Measurements from ENCODE around the gene RALGPS1.

The RALGPS1 gene

DNA sequence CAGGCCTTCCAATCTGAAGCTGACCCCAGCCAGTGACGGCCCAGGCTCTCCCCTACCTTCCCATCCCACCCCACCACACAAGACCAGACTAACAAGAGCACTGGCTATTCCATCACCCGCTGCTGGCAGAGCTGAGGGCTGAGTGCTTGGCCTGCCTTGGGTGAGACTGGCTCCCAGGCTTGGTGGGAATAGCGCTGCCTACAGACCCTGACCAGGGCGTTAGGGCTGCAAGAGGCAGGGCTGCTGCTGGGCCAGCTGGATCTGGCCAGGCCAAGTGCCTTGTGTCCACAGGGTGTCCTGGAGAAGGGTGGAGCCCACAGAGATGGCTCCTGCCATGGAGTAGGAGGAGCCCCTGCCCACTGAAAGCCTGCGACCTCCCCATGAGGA, 239.4 kb downstream of the RALGPS1 start:
- DNase-seq (ENCODE audit: low read depth in 1 of 2, low spot score in 1 of 2) = no peak

DNA sequence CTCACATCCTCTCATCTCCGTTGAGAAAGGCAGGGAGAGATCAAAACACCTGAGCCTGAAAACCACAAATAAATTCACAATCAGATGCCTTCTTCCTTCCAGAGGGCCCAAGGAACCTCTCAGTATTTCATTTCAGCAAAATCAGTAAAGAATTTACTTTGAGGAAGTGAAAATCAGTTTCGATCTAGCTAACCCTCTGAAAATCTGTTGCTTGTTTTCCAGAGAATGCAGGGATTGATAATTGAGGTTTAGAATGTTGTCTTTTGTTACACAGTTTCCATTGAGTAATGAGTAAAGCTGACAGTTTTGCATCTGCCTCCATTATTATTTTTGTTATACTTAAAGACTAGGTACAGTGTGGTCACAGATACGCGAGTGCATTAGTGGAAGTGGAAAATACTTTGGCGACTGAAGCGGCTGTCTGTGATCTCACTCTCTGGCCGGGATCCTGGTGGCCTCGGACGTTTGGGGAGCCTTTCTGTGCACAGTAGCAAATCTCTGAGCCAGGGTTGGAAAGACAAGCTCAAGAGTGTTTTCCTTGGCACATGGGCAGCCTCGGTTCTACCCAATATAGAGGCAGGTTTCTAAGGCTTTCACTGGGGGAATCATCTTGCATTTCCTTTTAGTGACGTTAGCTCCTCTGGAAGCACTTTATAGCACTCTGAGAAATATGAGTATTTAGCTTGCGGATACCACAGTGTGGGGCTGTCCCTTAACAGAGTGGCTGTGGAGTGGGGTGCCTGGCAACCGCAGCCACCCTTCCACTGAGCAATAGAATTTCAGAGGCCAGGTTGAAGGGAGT, 240.0 kb downstream of the RALGPS1 start:
- DNase-seq (ENCODE audit: low read depth in 1 of 2, low spot score in 1 of 2) = no peak

DNA sequence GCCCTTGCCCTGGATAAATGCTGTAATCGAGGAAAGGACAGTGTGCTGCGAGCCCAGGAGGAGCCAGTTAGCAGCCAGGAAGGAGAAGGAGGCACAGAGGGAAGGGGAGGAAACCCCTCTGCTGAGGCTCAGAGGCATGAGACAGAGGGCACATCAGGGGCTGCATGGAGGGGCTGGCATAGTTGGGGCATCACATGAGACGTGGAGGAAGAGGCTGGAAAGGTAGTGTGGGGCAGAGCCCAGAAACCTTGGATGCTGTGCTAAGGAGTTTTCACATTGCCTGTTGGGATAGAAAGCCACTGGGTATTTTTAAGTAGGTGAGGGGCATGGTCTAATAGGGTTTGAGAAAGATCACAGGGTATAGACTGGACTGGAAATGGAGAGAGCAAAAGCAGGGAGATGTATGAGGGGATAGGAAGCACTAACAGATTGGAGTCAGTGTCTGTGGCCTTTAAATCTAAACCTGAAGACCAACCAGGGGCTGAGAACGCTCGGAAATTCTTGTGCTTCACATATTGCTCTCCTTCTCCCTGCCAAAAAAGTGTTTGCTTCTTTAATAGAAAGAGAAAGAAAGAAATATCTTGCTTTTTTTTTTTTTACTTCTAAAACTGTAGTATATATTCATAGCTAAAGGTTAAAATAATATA, 240.9 kb downstream of the RALGPS1 start:
- no peak for DNase-seq (ENCODE audit: low read depth in 1 of 2, low spot score in 1 of 2)

DNA sequence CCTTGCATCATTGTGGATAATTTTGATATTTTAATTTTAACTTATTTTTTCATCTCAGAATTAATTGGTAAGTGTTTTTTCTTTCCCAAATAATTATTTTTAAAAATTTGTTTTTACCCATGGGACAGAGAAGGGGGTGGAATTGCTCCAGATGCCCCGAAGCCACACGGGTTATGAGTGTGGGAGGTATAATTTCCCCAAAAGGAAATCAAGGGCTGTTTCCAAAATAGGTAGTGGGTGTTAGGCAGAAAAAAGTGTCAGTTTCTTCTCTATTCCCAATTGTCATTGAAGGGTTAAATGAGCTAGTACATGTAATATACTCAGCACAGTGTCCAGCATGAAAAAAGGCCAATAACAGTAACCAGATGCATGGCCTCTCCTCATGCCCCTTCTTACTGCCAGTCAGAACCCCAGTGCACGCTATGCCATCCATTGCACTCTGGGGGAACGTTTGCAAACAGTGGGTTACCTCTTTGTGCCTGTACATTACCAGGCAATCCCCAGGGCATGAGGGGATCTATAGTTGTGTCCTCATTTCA, 244.3 kb downstream of the RALGPS1 start:
- DNase-seq (ENCODE audit: low read depth in 1 of 2, low spot score in 1 of 2) = no peak

DNA sequence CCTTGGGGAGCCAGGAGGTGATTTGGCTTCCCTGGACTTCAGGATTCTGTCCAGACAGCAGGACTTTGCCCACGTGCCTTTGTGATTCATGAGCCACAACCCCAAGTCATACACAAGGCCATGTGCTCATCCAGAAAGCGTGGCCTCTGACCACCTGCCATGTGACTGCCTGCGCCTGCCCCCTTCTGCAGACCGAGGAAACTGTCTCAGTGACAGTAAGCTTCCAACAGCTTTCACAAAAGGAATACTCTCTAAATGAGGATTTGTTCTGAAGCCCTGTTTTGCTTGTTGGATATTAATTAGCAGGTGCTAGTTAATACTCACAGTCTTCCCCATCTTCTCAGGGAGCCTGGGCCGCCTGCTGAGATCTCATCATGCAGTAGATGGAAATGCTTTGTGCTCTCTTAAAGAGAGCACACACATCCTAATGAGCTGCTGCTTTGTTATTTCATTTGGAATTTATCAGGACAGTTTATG, 244.8 kb downstream of the RALGPS1 start:
- DNase-seq (ENCODE audit: low read depth in 1 of 2, low spot score in 1 of 2) = no peak

DNA sequence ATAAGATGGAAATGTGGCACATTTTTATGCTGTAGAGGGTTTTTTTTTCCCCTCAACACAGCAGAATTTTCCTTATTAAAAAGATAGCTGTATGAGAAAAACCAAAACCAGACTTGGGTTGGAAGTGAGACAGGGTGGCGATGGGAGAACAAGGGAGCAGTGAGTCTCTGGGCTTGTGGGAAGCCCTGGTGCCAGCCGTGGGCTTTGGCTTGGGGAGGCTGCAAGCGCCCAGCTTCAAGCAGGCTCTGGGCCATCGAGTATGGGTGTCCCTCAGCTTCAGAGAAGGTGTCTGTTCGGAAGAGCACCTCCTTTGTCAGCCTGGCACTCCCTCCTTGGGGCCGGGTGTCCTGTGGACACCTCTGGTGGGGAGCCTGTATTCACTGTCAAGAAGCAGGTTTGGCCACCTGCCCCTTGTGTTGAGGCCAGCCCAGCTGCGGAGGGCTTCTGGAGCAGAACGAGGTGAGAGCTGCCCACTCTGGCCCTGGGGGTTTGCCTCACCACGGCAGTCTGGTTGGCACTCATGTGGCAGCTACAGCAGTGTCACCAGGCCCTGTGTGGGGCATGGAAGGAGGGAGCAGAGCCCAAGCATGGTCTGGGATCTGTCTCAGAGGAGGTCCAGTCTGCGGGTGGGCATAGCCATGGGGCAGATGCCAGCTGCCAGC, 245.5 kb downstream of the RALGPS1 start:
- no peak for DNase-seq (ENCODE audit: low read depth in 1 of 2, low spot score in 1 of 2)

DNA sequence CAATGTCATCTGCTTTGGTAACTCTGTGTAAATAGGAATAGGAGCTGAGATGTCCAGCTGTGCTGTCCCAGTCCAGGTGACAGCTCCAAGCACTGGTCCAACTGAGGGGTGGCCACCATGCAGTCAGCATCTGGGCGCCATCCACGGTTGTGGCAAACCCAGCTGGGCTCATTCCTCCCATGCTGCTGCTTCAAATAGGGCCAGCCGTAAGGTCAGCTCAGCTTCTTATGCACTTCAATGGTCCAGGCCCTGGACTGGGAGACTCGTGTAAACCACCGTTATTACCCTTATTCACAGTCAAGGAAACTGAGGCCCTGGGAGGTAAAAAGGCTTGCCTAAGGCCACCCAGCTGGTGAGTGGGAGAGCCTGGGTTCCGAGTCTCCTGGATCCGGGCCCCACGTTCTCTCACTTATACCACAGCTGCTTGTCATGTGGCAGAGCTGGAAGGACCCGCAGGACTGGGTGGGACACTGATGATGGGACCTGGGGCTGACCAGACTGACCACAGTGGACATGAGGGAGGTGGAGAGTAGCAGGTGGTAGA, 246.6 kb downstream of the RALGPS1 start:
- no peak for DNase-seq (ENCODE audit: low read depth in 1 of 2, low spot score in 1 of 2)

DNA sequence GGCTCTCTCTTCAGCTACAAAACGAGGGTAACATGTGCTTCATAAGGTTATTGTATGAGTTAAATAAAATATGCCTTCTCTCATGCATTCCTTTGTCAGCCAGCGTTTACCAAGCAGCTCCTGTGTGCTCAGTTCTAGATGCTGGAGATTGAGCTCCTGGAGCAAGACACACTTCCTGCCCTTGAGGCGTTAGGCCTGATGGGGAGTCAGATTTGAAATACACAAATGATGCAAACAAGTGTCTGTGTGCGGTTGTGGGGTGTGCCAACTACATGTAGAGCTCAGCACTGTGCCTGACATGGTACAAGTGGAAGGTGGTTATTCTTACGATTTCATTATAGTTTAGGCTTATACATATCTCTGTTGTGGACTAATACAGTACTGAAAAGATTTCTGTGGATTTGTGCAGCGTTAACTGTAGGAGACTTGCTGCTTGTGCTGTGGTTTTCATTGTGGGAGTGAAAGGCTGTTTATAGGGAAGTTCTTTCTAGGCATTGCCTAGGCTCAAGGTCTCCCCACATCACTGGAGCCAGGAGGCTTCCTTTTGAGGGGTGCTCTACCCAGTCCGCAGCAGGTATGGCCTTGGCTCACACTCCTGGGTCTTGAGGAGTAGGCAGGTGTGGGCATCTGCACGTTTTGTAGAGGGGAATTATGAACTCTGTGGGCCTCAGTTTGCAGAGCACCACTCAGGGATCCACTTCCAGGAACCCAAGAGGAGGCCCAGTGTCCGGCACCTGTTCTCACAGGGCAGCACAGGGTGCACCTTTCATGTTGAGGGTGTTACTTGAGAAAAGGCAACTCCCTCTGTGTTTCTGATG, 247.7 kb downstream of the RALGPS1 start:
- DNase-seq (ENCODE audit: low read depth in 1 of 2, low spot score in 1 of 2) = no peak

DNA sequence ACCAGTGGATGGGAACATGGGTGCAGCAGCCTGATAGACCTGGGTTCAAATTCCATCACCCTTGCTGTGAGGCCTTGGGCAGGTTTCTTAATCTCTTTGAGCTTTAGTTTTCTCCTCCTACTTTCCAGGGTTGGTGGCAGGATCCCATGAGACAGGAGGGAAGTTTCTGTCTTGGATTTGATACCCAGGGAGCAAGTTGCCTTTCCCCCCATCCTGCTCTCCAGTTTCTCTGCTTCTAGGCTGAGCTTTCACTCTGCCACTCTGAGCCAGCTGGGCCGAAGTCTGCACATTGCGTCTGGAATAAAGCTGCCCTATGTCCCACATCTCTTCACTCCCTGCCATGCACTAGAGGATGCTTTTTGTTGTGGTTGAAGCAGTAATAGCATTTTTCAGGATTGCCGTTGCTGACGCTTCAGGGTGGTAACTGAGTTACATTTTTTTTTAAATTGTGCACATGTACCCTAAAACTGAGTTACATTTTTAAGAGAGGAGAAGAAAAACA, 248.3 kb downstream of the RALGPS1 start:
- no peak for DNase-seq (ENCODE audit: low read depth in 1 of 2, low spot score in 1 of 2)

DNA sequence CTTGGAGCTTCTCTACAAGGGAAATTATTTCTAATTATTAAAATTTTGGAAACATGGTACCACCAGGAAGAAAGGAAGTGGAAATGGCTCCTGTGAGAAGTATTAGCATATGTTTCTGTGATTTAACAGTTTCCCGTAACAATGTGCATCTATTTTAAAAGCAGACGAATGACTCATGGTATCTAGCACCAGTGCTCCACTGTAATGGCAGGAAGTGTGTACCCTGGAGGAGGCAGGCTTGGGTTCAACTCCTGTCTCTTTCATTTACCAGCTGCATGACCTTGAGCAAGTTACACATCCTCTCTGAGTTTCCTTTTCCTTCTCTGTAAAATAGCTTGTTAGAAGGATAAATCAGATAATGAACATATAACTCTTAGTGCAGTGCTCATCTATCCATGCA, 248.8 kb downstream of the RALGPS1 start:
- DNase-seq (ENCODE audit: low read depth in 1 of 2, low spot score in 1 of 2) = no peak

DNA sequence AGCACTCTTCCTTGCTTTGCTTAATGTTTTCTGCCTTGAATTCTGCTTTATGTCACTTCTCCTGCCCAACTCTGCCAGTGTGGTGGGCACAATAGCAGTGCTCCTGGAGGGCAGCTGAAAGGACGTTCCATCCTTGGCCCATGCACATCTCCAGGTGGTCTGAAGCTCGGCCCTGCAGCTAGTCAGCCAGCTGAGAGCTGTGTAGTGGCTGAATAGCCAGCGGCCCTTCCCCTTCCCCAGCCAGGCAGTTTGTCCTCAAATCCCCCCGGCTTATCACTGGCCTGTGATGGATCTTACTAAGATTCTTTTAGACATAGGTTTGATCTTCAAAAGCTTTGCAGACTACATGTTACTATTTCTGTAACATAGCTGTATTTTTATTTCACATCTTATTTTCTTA, 250.5 kb downstream of the RALGPS1 start:
- no peak for DNase-seq (ENCODE audit: low read depth in 1 of 2, low spot score in 1 of 2)

DNA sequence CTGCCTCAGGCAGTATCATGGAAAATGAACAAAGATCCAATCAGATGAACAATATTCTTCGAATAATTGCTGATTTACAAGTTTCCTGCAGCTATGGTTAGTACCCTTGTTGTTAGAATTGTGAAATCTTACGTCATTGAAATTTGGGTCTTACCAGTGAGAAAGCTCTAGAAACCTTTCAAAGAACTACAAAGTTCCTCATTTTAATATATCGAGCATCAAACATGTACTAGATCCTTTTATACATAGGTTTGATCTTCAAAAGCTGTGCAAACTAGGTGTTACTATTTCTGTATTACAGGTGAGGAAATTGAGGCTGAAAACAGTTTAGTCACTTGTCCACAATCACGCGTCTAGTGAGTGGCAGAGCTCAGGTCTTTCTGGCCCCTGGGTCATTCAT, 251.5 kb downstream of the RALGPS1 start:
- DNase-seq (ENCODE audit: low read depth in 1 of 2, low spot score in 1 of 2) = no peak

DNA sequence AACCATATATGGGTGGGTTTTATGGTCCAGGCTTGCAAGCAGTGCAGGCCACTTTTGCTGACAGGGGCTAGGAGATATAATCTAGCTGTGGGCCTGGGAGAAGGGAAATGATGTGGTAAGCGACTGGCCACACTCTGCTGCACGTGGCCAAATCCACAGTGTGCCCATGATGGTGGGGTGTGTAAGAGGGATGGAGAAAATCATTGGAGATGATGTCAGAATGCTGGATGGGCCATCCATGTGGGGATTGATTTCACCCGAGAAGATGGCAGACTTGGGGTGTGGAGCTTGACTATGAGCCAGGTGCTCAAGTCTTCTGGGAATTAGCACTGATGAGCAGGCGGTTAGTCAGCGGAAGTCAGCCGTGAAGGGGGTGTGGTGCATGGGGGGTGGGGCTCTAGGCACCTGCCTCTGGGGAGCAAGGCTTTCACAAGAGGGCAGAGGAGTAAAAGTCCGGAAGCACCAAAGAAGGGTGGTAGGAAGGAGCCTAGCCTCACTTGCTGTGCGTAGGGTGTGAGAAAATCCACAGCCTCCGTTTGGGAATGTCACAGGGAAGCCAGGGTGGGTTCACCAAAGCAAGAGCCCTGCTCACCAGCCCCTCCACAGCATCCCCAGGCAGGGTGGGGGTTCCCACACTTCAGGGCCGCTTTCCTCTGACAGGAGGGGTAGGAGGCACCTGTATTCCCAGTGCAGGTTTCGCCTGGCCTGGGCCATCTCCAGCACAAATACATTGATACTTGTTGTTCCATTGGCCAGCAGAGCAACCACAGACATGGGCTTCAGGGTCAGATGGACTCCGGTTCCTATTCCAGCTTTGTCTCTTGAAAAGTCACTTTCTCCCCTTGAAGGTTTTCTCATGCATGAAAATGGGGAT, 252.3 kb downstream of the RALGPS1 start:
- DNase-seq (ENCODE audit: low read depth in 1 of 2, low spot score in 1 of 2) = no peak

DNA sequence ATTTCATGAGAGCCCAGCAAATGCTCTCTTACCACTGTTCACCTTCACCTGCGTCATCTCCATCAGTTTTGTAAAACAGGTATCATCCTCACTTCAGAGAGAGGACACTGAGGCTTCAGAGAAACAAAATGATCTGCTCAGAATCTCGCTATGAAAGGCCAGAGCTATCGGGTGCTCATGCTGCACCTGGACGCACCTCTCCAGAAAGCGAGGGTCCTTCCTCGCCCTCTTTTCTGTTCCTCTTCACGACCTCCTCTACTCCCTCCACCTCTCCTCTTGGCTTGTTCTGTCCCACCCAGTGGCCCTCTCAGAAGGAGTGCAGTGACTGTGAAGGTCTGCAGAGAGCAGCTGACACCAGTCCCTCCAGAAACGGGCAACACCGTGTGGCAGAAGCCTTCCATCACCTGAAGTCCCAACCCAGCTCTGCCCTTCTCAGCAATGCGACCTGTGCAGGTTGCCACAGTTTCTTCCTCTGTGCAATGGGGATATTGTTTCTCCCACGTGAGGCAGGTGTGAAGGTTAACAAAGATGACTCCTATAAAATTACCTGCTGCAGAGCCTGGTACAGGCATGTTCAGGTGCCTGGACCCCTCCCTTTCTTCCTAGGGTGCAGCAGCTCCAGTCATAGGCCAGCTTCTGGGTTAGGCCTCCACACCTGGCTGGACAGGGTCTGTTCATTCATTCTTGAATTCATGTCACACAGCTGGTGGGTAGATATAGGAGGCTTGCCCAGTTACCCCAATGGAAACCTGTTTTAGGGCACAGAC, 253.2 kb downstream of the RALGPS1 start:
- DNase-seq (ENCODE audit: low read depth in 1 of 2, low spot score in 1 of 2) = no peak

DNA sequence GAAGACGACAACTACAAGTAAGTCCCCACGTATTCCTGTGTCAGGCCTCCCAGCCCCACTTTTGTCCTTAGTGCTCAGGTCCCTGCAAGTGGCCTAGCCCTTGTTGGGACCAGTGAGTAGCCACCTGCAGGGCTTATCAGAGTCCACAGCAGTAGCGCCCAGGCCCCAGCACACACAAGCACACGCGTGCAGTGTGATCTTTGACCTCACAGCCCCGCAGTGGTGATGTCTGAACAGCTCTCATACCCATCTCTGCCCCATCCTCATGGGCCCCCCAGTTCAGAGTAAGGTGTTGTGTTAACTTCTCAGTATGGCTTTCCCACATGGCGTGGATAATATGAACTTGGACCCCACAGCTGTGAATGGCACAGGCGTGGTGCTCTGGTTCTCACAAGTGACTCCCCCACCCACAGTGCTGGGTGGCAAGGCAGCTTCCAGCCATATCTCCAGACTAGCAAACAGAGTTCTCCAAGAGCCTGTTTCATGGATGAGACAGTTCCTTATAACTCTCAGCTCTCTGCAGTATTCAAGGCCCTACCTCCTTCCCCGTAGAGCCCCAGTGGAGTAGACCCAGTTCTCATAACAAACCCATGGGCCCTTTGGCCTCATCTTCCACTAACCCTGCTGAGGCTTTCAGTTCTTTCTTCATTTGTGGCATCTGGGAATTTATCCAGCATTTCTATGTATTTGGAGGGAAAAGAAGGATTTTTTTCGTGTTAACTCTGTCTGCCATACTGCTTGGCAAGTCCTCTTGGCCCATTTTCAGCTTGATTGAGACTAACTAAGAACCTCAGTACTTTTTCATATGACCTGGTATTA, 254.4 kb downstream of the RALGPS1 start:
- no peak for DNase-seq (ENCODE audit: low read depth in 1 of 2, low spot score in 1 of 2)

DNA sequence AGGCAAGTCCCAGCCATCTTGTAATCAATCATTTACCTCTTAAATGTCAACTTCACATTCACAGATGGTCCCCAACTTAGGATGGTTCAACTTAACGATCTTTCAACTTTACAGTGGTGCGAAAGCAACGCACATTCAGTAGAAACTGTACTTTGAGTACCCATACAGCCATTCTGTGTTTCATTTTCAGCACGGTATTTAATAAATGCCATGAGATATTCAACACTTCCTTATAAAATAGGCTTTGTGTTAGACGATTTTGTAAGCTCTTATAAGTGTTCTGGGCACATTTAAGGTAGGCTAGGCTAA, 254.9 kb downstream of the RALGPS1 start:
- no peak for DNase-seq (ENCODE audit: low read depth in 1 of 2, low spot score in 1 of 2)

DNA sequence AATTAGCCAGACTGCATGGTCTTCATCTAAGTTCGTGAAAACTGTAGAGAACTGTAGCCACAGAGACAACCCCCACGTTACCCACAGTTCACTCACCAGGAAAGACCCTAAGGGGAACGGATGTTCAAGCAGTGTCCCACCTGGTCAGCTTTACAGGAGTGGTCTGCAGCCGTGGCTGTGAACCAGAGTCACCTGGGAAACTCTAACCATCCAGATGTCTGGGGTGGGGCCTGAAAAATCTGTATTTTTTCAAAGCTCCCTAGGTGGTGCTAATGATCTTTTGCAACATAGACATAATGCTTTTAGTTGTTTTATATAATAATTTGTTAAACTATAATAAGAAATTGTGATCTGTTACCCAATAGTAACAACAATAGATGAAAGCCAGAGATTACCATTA, 255.5 kb downstream of the RALGPS1 start:
- DNase-seq (ENCODE audit: low read depth in 1 of 2, low spot score in 1 of 2) = no peak

DNA sequence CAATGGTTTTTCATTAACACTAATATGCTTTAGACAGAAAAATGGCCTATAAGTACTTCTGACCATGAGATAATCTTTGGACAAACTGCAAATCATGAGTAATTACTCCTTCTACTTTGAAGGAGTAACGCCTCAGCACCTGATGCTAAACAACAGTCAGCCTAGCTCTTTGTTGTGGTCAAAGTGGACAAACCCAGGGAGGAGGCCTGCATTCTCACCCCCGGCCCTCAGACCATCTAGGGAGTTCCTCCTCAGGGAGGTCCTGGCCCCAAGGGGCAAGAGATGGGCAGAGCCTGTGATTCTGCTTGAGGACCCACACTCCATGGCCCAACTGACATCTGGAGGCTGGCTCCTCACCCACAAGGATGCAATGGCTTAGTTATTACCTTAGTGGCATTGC, 256.1 kb downstream of the RALGPS1 start:
- no peak for DNase-seq (ENCODE audit: low read depth in 1 of 2, low spot score in 1 of 2)
